SK-N-SH treated with all-trans-retinoic acid at 6 μM for 48 hours (cell line): ENCODE results near the gene CDX2.

ENCODE experiments used
- ARNTL ChIP-seq: fragments of 450-650 bp; formaldehyde crosslinking; IDR thresholded peaks from 2 replicates; pipeline ENCODE4 v1.5.0; 2020; ENCODE audit warnings: low read depth, mild to moderate bottlenecking, moderate library complexity, borderline replicate concordance
- CSDC2 ChIP-seq: fragments of 250-450 bp; sonication (Bioruptor Pico); IDR thresholded peaks from 2 replicates; pipeline ENCODE4 v1.5.0; 2020; ENCODE audit warnings: mild to moderate bottlenecking, moderate library complexity
- ESRRG ChIP-seq: fragments of 250-450 bp; sonication (Bioruptor Pico); IDR thresholded peaks from 2 replicates; pipeline ENCODE4 v1.6.1; 2021; ENCODE audit warnings: mild to moderate bottlenecking
- GLIS3 ChIP-seq: fragments of 250-450 bp; sonication (Bioruptor Pico); IDR thresholded peaks from 2 replicates; pipeline ENCODE4 v1.5.0; 2020; ENCODE audit warnings: mild to moderate bottlenecking, moderate library complexity
- OSR1 ChIP-seq: fragments of 250-450 bp; sonication (Bioruptor Pico); IDR thresholded peaks from 2 replicates; pipeline ENCODE4 v1.8.0; 2022; ENCODE audit warnings: moderate library complexity, mild to moderate bottlenecking, inconsistent platforms
- PATZ1 ChIP-seq: fragments of 250-450 bp; sonication (Bioruptor Pico); IDR thresholded peaks from 2 replicates; pipeline ENCODE4 v1.8.0; 2020; ENCODE audit warnings: mild to moderate bottlenecking, moderate library complexity, borderline replicate concordance
- POU6F1 ChIP-seq: fragments of 250-450 bp; sonication (Bioruptor Pico); IDR thresholded peaks from 2 replicates; pipeline ENCODE4 v1.8.0; 2021; ENCODE audit warnings: low read depth, mild to moderate bottlenecking, moderate library complexity, borderline replicate concordance
- RARB ChIP-seq: fragments of 250-450 bp; sonication (Bioruptor Pico); IDR thresholded peaks from 2 replicates; pipeline ENCODE4 v1.8.0; 2021; ENCODE audit warnings: mild to moderate bottlenecking, moderate library complexity
- TCF4 ChIP-seq: fragments of 250-450 bp; sonication (Bioruptor Pico); IDR thresholded peaks from 2 replicates; pipeline ENCODE4 v1.8.0; 2021; ENCODE audit warnings: mild to moderate bottlenecking, moderate library complexity, borderline replicate concordance
- TOX ChIP-seq: fragments of 250-450 bp; sonication (Bioruptor Pico); IDR thresholded peaks from 2 replicates; pipeline ENCODE4 v1.8.0; 2021; ENCODE audit warnings: mild to moderate bottlenecking, moderate library complexity, borderline replicate concordance
- ZFP3 ChIP-seq: fragments of 250-450 bp; sonication (Bioruptor Pico); IDR thresholded peaks from 2 replicates; pipeline ENCODE4 v1.5.0; 2020; ENCODE audit warnings: mild to moderate bottlenecking, moderate library complexity
- ZNF565 ChIP-seq: fragments of 450-650 bp; formaldehyde crosslinking; conservative IDR thresholded peaks from 2 replicates; pipeline ENCODE4 v1.5.0; 2020; ENCODE audit warnings: low read depth, mild to moderate bottlenecking, moderate library complexity
- ZNF70 ChIP-seq: fragments of 450-650 bp; formaldehyde crosslinking; IDR thresholded peaks from 2 replicates; pipeline ENCODE4 v1.5.0; 2020; ENCODE audit warnings: mild to moderate bottlenecking, moderate library complexity
- TF ChIP-seq, protein P1 (sequence below): fragments of 250-450 bp; sonication (Bioruptor Pico); IDR thresholded peaks from 2 replicates; pipeline ENCODE4 v1.5.1; 2020; ENCODE audit warnings: low read depth, mild to moderate bottlenecking, moderate library complexity

GRCh38 chr13:27919934-27920676 lies 49.0 kb downstream of the CDX2 start, which contains the start of gene PDX1:
- TF ChIP-seq, protein P1, sequence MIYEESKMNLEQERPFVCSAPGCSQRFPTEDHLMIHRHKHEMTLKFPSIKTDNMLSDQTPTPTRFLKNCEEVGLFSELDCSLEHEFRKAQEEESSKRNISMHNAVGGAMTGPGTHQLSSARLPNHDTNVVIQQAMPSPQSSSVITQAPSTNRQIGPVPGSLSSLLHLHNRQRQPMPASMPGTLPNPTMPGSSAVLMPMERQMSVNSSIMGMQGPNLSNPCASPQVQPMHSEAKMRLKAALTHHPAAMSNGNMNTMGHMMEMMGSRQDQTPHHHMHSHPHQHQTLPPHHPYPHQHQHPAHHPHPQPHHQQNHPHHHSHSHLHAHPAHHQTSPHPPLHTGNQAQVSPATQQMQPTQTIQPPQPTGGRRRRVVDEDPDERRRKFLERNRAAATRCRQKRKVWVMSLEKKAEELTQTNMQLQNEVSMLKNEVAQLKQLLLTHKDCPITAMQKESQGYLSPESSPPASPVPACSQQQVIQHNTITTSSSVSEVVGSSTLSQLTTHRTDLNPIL: no peak
- TF ChIP-seq ZNF70 (CRISPR knock-in tag) (no peak), TCF4 (no peak), PATZ1 (no peak), ZFP3 (CRISPR knock-in tag) (no peak), RARB (CRISPR knock-in tag) (no peak), TOX (CRISPR knock-in tag) (no peak), ESRRG (CRISPR knock-in tag) (no peak), ZNF565 (CRISPR knock-in tag) (no peak), GLIS3 (CRISPR knock-in tag) (no peak), ARNTL (CRISPR knock-in tag) (no peak), CSDC2 (CRISPR knock-in tag) (no peak), POU6F1 (CRISPR knock-in tag) (no peak), OSR1 (no peak)
